ENCODE results near the gene ESRRA.
"Not testable (repeated sequence)": the region's sequence is repeated elsewhere in the genome, so short reads cannot be mapped to it uniquely, and the experiment has no call there.

ESRRA gene

GRCh38 chr11:64292460-64293254, 12.7 kb upstream of the ESRRA start:
- DNase-seq (ENCODE audit: low spot score): no peak

GRCh38 chr11:64294774-64295173, 10.6 kb upstream of the ESRRA start:
- DNase-seq (ENCODE audit: low spot score): peak; percentile 46

GRCh38 chr11:64295760-64296159, 9.6 kb upstream of the ESRRA start:
- no peak for DNase-seq (ENCODE audit: low spot score)

DNA sequence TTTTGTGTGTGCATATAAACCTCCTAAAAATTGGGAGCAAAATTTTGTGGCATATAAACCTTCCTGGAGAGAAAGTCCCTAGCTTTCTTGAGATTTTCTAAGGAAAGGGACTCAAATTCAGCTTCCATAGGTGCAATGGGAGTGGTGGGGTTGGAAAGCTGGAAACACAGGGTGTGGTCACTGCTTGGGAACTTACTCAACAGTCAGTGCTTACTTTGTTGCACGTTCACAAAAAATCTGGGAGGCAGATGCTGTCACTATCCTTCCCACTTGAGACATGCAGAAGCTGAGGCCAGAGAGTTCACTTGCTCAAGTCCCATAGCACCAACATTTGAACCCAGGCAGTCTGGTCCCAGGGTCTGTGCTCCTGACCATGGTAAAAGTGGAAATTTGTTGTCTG, 9.1 kb upstream of the ESRRA start:
- no peak for DNase-seq (ENCODE audit: low spot score)

- no peak for DNase-seq (ENCODE audit: low spot score)
Observed at GRCh38 chr11:64296830-64297698, 8.3 kb upstream of the ESRRA start.

- DNase-seq (ENCODE audit: low spot score): no peak
Observed at GRCh38 chr11:64297699-64298358, 7.5 kb upstream of the ESRRA start.

- DNase-seq (ENCODE audit: low spot score): peak; percentile 69
Observed at GRCh38 chr11:64298966-64299846, 6.1 kb upstream of the ESRRA start.

GRCh38 chr11:64299847-64300648, 5.3 kb upstream of the ESRRA start, which contains the start of gene CATSPERZ:
Gene CATSPERZ (plus strand): TSS chr11:64300358. CDS start chr11:64300411, 53 bp downstream.
- no peak for DNase-seq (ENCODE audit: low spot score)

DNA sequence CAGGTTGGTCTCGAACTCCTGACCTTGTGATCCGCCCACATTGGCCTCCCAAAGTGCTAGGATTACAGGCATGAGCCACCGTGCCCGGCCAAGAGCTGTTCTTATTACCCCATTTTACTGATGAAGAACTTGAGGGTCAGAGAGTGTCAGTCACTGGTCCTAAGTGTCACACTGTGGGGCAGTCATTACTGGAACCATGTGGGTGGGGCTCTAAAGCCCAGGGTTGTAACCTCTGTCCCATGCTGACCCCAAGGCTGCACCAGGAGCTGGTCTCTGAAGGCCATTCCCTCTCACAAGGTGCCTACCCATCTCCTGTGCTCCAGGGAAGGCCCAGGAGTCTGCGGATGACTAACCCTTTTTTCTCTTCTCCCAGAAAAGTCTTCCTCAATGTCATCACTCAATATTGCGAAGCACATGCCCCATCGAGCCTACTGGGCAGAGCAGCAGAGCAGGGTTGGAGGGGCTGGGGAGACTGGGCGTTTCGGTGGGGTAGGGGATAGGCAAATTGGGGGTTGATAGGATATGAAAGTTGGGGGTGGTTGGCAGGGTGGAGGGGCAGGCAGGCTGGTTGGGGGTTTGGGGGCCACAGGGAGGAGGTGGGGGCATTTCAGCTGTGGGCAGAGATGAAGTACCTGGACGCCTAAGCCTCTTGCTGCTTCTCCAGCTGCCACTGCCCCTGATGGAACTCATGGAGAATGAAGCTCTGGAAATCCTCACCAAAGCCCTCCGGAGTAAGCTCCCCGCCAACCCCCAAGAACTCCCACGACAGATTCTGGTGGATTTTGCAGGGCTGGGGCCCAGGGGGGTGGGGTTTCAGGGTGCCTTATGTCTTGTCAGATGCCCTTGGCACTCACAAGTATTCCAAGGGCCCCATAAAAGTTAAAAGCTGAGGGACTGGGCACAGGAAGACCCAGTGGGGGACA, 2.0 kb upstream of the ESRRA start:
- no peak for DNase-seq (ENCODE audit: low spot score)

DNA sequence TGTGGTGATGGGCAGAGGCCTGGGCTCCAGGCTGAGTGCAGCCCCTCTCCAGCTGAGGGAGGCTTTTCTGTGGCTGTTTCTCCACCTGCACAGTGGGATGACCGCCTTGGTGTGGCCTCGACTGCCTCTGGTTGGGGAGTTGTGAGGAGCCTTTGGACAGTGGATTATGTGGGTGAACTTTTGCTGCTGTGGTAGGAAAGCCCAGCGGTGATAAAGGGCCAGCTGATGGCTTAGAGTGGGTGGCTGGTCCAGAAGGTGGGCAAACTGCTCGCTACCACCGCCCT, 1.4 kb upstream of the ESRRA start:
- no peak for DNase-seq (ENCODE audit: low spot score)

- peak; percentile 90 for DNase-seq (ENCODE audit: low spot score)
Observed at GRCh38 chr11:64304316-64305072, 830 bp upstream of the ESRRA start.

DNA sequence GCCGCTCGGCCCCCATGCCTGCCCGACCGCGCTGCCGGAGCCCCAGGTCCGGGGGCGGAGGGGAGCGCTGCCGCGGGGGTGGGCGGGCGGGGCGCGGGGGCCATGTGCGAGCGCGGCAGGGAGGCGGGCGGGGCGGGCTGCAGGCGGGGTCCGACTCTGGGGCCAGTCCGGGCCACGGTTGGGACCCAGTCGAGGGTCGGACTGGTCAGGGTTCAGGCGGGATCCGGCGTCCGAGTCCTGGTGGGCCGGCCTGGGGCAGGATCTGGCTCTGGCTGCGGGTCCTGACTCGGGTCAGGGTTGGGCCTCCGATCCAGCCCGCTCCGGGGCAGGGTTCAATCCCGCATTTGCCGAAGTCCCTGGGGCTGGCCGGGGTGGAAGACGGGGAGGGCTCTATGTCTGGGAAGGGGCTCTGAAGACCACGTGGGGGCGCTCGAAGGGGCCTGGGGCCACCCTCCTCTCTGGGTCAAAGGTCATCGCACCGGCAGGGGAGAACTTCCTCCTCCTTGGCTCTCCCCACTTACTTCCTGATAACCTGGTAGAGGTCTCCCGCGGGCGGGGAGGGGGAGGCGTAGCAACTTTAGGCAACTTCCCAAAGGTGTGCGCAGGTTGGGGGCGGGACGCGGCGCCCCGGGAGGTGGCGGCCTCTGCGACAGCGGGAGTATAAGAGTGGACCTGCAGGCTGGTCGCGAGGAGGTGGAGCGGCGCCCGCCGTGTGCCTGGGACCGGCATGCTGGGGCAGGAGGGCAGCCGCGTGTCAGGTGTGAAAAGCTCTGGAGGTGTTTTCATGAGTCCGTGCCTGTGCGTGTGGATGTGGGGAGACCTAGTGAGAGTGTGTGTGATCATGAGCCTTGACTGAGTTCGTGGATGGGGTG, 603 bp downstream of the ESRRA start:
- no peak for DNase-seq (ENCODE audit: low spot score)

GRCh38 chr11:64306563-64306875, 1.2 kb downstream of the ESRRA start:
- DNase-seq (ENCODE audit: low spot score): no peak

- DNase-seq (ENCODE audit: low spot score): no peak
Observed at GRCh38 chr11:64306876-64307622, 1.7 kb downstream of the ESRRA start.

DNA sequence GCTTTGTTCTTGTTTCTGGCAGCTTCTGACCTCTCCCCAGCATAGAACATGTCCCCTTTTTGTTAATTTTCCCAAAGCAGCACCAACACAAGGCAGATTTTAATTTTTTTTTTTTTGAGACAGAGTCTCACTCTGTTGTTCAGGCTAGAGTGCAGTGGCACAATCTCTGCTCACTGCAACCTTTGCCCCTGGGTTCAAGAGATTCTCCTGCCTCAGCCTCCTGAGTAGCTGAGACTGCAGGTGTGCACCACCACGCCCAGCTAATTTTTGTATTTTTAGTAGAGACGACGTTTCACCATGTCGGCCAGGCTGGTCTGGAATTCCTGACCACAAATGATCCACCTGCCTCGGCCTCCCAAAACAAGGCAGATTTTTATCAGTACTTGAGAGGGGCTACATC, 2.5 kb downstream of the ESRRA start:
- DNase-seq (ENCODE audit: low spot score): not testable (repeated sequence)

- no peak for DNase-seq (ENCODE audit: low spot score)
Observed at GRCh38 chr11:64312947-64313346, 7.6 kb downstream of the ESRRA start.

- no peak for DNase-seq (ENCODE audit: low spot score)
Observed at GRCh38 chr11:64313491-64314145, 8.3 kb downstream of the ESRRA start.

Measured in AG08396 (cell line).